GM21528 (cell line): ENCODE data around the gene CSAD.
"Not testable (repeated sequence)": the region's sequence is repeated elsewhere in the genome, so short reads cannot be mapped to it uniquely, and the experiment has no call there.

Experiments
- ATAC-seq: cut with Tn5 transposase; IDR thresholded peaks from one replicate; pipeline ENCODE4 v1.9.1; 2021; ENCODE audit warnings: mild to moderate bottlenecking, moderate library complexity; ENCODE audit not compliant: unreplicated experiment, low FRiP score

The CSAD gene

DNA sequence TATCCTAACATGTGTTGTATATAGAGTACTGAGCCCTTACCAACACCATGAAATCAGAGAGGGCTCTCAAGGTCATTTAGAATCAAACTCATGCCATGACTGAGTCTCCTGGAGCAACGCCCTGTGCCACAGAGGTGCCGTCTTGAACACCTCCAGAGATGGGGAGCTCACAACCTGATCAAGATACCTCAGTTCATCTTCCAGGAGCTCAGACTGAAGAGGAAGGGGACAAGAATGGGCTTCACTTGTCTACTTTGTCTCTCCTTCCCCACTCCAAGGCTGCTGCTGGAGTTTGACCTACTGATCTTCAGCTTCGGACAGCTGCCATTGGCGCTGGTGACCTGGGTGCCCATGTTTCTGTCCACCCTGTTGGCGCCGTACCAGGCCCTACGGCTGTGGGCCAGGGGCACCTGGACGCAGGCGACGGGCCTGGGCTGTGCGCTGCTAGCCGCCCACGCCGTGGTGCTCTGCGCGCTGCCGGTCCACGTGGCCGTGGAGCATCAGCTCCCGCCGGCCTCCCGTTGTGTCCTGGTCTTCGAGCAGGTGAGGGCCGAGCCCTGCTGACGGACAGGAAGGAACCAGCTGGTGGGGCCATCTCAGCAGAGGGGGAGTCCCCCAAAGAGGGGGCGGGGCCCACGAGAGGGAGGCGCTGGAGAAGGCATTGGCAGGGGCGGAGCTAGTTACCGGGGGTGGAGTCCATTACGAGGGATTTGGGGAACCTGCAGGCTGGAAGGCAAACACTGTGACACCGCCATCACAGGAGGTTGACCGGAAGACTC is 65.4 kb downstream of the CSAD start:
- no peak for ATAC-seq

DNA sequence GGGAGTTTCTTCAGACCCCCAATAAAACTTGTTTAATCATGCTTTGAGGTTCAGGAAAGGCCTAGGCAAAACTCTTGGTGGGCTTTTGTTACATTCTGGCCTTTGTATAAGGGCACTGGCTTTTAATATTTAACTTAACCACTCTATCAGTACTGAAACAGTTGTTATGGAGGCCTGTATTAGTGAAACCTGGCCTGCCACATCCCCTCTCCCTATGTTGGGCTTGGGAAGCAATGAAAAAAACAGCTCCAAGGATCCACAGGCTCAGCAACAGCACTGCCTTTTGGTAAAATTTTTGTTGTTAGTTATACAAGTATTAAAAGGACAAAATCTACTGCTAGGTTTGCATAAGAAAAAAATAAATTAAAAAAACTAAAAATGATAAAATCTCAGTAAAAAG is 66.8 kb downstream of the CSAD start:
- ATAC-seq = no peak

DNA sequence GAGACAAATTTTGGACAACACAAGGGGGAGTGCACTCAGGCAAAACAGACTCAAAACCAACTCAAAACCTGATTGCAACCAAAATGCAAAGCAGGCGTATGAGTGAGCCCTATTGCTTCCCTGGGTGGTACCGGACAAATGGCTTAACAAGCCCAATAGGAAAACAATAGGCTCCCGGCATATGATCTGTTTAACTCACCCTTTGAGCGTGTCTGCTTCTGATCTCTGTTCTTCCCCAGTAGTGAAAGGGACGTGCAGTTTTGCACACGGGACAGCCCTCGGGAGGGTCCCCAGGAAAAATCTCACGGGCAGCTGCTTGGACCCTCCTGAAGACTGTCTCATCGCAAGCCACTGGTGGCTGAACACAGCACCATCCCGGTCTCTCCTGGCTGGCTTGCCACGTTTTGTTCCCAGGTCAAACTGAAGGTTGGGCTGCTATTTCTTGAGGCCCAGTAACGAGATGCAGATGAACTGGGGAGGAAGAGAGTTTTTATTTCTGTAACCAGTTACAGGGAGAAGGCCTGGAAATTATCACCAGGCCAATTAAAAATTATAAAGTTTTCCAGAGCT is 67.5 kb downstream of the CSAD start:
- no peak for ATAC-seq

DNA sequence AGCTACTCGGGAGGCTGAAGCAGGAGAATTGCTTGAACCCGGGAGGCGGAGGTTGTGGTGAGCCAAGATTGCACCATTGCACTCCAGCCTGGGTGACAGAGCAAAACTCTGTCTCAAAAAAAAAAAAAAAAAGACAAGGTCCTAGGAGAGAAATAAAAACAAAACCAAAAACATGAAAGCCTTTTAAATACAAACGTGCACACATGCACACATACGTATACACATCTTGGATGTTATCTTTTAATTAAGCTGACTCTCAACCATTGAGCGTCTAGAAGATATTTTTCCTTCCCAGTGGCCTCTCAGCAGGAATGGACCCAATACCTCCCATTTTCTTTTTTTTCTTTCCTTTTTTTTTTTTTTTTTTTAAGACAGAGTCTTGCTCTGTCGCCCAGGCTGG is 68.3 kb downstream of the CSAD start:
- ATAC-seq = not testable (repeated sequence)
